Measurements from ENCODE around the gene ASXL3. TPM values are rescaled to one million over a fixed set of nuclear protein-coding genes. Genes with fewer than 3 reads are reported as not detected.

Gene ASXL3
- total RNA-seq, 1 donor: 0.54 TPM

DNA sequence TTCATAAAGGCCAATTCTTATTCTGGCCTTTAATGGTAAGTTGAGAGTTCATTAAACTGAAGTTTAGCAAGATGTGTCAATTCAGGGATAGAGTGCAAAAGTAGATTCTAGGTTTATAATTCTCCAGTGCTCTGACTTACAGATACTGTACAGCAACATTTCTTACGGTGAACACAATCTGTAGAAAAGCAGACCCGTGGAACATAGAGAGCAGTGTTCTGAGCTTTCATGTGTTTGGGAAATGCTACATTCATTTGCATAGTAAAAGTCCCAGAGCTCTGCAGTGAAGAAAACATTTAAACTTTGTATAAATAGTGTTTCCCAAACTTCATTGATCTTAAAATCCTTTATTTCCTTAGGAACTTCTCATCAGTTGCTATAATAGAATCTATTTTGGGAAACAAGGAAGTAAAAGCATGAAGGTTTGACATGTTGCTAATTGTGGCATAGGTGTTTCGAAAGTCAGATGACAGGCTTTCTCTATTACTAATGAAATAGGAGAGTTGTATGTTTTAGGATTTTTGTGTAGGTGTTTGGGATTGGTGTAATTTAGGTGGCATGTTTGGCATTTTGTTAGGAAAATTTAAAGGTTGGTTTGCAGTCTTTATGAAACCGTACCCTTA is 138.2 kb downstream of the ASXL3 start:
- TF ChIP-seq, protein P1, sequence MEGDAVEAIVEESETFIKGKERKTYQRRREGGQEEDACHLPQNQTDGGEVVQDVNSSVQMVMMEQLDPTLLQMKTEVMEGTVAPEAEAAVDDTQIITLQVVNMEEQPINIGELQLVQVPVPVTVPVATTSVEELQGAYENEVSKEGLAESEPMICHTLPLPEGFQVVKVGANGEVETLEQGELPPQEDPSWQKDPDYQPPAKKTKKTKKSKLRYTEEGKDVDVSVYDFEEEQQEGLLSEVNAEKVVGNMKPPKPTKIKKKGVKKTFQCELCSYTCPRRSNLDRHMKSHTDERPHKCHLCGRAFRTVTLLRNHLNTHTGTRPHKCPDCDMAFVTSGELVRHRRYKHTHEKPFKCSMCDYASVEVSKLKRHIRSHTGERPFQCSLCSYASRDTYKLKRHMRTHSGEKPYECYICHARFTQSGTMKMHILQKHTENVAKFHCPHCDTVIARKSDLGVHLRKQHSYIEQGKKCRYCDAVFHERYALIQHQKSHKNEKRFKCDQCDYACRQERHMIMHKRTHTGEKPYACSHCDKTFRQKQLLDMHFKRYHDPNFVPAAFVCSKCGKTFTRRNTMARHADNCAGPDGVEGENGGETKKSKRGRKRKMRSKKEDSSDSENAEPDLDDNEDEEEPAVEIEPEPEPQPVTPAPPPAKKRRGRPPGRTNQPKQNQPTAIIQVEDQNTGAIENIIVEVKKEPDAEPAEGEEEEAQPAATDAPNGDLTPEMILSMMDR (IDR thresholded peaks at IDR 0.05; ENCODE audit: insufficient read depth, low read length): no peak
- DNase-seq (ENCODE audit: low read depth): no peak
- no peak overlapping the region for H3K4me3 ChIP-seq (ENCODE audit: low read depth, low read length)

DNA sequence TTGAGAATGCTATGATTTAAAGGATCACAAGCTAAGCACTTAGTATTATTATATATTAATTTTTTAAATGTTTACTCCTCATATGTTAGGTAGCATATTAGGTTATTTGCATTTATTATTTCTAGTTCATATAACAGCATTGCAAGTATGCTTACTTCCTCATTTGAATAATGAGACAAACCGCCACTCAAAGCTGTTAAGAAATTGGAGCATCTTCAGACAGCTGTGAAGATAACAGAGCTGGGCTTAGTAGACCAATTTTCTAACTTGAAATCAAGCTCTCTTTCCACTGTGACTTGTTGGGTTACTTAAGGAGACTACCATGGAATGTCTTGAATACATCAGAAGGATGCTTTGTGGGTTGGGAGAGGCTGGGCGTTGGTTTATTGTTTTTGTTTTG is 139.3 kb downstream of the ASXL3 start:
- TF ChIP-seq, protein P1 (IDR thresholded peaks at IDR 0.05; ENCODE audit: insufficient read depth, low read length): no peak

DNA sequence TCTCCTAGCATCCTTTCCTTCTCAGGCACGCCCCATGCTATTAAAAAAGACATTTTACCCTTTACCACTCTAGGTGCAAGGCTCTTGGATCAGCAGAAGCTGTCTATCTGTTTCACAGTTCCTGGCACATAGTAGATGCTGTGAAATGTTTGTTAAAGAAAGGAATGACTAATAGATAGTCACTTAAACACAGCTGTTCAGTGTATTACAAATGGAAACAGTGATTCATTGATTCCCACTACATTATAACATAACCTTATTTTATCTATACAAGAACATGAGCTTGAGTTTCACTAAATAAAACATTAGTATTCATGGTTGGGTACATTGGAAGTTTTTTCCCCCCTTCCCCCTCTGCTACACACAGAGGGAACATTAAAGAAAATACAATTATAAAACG is 142.1 kb downstream of the ASXL3 start:
- peak; percentile 67 for DNase-seq (ENCODE audit: low read depth)

More for the DNA sequence above, 139.3 kb downstream of the ASXL3 start:
- no peak overlapping the region for H3K4me3 ChIP-seq (ENCODE audit: low read depth, low read length)
- DNase-seq (ENCODE audit: low read depth): no peak

DNA sequence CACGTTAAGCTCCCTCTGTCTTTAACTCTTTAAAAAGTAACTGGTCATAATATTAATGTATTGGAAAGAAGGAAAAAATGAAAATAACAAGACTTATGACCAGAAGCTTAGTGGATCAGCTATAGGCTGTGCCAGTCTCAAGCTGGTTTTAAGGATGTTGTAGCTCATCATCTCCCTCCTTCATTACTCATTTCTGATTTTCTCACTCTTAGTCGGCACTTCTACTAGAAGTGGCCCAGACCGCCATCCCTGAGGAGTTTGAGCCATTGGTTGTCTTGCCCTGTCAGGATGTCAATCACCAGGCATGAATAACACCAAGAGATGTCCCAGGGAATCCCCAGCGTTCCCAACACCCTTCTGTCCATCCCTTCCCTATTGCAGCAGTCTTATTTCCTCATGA is 151.5 kb downstream of the ASXL3 start:
- no peak overlapping the region for H3K4me3 ChIP-seq (ENCODE audit: low read depth, low read length)
- TF ChIP-seq, protein P1 (IDR thresholded peaks at IDR 0.05; ENCODE audit: insufficient read depth, low read length): no peak
- DNase-seq (ENCODE audit: low read depth): no peak

More for the DNA sequence above, 142.1 kb downstream of the ASXL3 start:
- H3K4me3 ChIP-seq (ENCODE audit: low read depth, low read length): no peak overlapping the region
- TF ChIP-seq, protein P1 (IDR thresholded peaks at IDR 0.05; ENCODE audit: insufficient read depth, low read length): no peak

DNA sequence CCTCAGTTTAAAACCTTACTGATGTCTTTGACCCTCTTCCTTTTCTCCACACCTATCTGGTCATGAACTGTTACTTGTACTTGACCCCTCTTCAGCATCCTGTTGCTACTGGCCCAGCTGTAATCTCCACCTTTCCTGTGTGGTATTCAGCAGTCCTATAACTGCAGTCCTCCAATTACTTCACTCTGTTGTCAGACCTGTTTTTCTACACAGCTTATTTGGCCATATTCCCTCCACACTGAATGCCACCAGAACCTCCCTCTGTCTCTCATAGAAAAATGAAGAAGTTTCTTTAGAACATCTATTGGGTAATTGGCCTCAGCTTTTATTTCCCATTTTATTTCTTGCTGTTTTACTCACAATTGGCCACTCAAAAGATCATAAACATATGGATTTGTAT is 155.4 kb downstream of the ASXL3 start:
- no peak for DNase-seq (ENCODE audit: low read depth)
- TF ChIP-seq, protein P1 (IDR thresholded peaks at IDR 0.05; ENCODE audit: insufficient read depth, low read length): no peak
- H3K4me3 ChIP-seq (ENCODE audit: low read depth, low read length): no peak overlapping the region

DNA sequence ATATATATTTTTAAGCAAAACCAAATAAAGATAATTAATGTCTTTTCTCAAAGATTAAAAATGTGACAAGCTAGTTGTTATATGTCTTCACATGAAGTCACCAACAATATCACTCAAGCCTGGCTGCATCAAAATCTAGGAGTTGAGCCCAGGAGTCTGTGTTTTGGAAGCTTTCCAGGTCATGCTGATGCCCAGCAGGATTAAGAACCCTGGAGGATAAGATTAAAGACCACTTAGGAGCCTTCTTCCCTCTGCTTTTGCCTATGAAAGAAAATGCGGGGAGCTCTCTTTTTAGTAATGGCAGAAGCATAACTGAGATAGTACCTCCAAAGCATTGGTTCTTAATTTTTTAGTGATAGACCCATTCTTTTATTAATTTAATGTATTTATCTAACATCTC is 157.4 kb downstream of the ASXL3 start:
- no peak overlapping the region for H3K4me3 ChIP-seq (ENCODE audit: low read depth, low read length)
- TF ChIP-seq, protein P1 (IDR thresholded peaks at IDR 0.05; ENCODE audit: insufficient read depth, low read length): no peak
- DNase-seq (ENCODE audit: low read depth): no peak

DNA sequence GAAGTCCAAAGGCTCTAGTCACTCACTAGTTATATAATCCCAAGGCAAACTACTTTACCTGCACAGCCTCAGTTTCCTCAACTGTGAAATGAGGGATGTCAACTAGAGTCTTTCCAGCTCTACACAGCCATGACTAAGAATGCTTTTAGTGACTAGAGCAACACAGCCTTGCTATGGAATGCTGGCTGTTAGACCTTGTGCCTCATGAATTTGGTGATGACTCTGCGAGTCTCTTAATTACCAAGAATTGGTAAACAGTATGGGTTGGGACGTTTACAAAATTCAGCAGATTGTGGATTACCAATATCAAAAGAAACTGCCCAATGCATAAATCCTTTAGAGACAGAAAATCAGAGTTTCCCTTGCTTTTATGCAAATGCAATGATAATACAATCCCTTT is 163.7 kb downstream of the ASXL3 start:
- no peak for DNase-seq (ENCODE audit: low read depth)
- TF ChIP-seq, protein P1 (IDR thresholded peaks at IDR 0.05; ENCODE audit: insufficient read depth, low read length): no peak
- no peak overlapping the region for H3K4me3 ChIP-seq (ENCODE audit: low read depth, low read length)

Measured in fibroblast of the aortic adventitia (primary cell).